Measurements from ENCODE around the gene STING1. TPM values are rescaled to one million over a fixed set of nuclear protein-coding genes. Genes with fewer than 3 reads are reported as not detected.

Gene STING1
- total and polyA plus RNA-seq, 10 of the 15 experiments (the other 5 are each of a cell fraction or from before 2014, with no cell fraction given) = 10.1 to 56.1 (median 41.0) TPM

DNA sequence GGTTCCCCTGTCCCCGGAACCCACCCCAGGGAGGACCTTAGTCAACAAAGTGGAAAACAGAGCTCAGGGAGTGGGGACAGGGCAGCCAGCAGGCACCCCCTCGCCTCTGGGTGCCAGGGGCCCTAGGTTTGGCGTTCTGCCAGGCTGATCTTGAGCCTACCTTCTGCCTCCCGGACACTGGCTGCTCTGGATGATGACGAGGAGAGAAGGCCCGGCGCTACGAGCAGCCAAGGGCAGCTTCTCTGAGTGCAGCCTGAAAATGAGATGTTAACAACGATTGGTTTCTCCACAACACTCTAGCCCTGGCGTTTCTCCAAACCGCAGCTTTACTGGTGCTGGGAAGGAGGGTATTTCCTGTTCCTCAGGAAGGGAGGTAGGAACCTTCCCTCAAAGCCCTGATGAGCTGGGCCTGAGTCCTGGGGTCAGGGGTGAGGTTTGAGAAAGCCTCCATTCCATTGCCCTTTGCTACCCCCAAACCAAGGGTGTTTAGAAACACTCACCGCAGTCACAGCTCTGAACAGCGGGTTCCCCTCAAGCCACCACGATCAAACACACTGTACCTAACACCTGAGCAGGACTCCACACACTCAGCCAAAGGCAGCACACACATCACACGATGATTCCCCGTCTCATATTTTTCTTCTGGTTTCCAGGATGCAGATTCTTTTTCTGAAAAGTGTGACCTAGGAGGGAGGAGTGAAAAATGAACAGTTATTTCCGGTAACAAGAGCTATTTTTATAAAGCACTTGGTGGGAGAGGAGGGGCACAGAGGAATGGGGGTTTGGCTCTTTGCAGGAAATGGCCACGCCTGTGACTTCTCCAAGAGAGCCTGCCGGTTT, at the start of gene STING1 (continued):
- TF ChIP-seq MYC (IDR thresholded peaks at IDR 0.05; ENCODE audit: insufficient read depth, insufficient read length, insufficient replicate concordance, low read length, severe bottlenecking) (no peak), POLR2AphosphoS5 (IDR thresholded peaks at IDR 0.05; ENCODE audit: low read length) (peak; percentile 47; the same call in 1 of the 2 replicates), WRNIP1 (IDR thresholded peaks at IDR 0.05; ENCODE audit: borderline replicate concordance, low read depth, low read length) (no peak), RUNX3 (IDR thresholded peaks at IDR 0.05; ENCODE audit: low read length) (peak; percentile 93), EGR1 (IDR thresholded peaks at IDR 0.05; ENCODE audit: borderline replicate concordance in 1 of 2, low read depth in 2 of 2, low read length in 2 of 2) (no peak), SRF (IDR thresholded peaks at IDR 0.05; ENCODE audit: low read depth in 2 of 2, low read length in 2 of 2) (no peak), NR2C1 (IDR thresholded peaks at IDR 0.05) (peak; percentile 26), PAX5 (IDR thresholded peaks at IDR 0.05; ENCODE audit: borderline replicate concordance, low read depth, low read length) (no peak), MEF2A (IDR thresholded peaks at IDR 0.05; ENCODE audit: insufficient read depth, low read depth, low read length) (no peak; the same call in 1 of the 2 replicates), ATF7 (IDR thresholded peaks at IDR 0.05; ENCODE audit: low read depth) (0 out of 2 replicates have a peak, but pooled peaks have one; percentile 12), SMAD1 (IDR thresholded peaks at IDR 0.05; ENCODE audit: low read depth, partially characterized antibody) (peak; percentile 78), BACH1 (IDR thresholded peaks at IDR 0.05; ENCODE audit: borderline replicate concordance) (no peak), SMC3 (IDR thresholded peaks at IDR 0.05; ENCODE audit: borderline replicate concordance, low read length) (no peak)
- TF ChIP-seq, protein P1, sequence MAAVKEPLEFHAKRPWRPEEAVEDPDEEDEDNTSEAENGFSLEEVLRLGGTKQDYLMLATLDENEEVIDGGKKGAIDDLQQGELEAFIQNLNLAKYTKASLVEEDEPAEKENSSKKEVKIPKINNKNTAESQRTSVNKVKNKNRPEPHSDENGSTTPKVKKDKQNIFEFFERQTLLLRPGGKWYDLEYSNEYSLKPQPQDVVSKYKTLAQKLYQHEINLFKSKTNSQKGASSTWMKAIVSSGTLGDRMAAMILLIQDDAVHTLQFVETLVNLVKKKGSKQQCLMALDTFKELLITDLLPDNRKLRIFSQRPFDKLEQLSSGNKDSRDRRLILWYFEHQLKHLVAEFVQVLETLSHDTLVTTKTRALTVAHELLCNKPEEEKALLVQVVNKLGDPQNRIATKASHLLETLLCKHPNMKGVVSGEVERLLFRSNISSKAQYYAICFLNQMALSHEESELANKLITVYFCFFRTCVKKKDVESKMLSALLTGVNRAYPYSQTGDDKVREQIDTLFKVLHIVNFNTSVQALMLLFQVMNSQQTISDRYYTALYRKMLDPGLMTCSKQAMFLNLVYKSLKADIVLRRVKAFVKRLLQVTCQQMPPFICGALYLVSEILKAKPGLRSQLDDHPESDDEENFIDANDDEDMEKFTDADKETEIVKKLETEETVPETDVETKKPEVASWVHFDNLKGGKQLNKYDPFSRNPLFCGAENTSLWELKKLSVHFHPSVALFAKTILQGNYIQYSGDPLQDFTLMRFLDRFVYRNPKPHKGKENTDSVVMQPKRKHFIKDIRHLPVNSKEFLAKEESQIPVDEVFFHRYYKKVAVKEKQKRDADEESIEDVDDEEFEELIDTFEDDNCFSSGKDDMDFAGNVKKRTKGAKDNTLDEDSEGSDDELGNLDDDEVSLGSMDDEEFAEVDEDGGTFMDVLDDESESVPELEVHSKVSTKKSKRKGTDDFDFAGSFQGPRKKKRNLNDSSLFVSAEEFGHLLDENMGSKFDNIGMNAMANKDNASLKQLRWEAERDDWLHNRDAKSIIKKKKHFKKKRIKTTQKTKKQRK (IDR thresholded peaks at IDR 0.05; ENCODE audit: low read depth, low read length) = no peak
- TF ChIP-seq, protein P2, sequence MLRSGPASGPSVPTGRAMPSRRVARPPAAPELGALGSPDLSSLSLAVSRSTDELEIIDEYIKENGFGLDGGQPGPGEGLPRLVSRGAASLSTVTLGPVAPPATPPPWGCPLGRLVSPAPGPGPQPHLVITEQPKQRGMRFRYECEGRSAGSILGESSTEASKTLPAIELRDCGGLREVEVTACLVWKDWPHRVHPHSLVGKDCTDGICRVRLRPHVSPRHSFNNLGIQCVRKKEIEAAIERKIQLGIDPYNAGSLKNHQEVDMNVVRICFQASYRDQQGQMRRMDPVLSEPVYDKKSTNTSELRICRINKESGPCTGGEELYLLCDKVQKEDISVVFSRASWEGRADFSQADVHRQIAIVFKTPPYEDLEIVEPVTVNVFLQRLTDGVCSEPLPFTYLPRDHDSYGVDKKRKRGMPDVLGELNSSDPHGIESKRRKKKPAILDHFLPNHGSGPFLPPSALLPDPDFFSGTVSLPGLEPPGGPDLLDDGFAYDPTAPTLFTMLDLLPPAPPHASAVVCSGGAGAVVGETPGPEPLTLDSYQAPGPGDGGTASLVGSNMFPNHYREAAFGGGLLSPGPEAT (IDR thresholded peaks at IDR 0.05; ENCODE audit: low read depth) = peak; percentile 57; the same call in 1 of the 2 replicates
- TF ChIP-seq, protein P3, sequence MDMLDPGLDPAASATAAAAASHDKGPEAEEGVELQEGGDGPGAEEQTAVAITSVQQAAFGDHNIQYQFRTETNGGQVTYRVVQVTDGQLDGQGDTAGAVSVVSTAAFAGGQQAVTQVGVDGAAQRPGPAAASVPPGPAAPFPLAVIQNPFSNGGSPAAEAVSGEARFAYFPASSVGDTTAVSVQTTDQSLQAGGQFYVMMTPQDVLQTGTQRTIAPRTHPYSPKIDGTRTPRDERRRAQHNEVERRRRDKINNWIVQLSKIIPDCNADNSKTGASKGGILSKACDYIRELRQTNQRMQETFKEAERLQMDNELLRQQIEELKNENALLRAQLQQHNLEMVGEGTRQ (IDR thresholded peaks at IDR 0.05; ENCODE audit: borderline replicate concordance, low read depth, low read length) = no peak
- TF ChIP-seq, protein P4, sequence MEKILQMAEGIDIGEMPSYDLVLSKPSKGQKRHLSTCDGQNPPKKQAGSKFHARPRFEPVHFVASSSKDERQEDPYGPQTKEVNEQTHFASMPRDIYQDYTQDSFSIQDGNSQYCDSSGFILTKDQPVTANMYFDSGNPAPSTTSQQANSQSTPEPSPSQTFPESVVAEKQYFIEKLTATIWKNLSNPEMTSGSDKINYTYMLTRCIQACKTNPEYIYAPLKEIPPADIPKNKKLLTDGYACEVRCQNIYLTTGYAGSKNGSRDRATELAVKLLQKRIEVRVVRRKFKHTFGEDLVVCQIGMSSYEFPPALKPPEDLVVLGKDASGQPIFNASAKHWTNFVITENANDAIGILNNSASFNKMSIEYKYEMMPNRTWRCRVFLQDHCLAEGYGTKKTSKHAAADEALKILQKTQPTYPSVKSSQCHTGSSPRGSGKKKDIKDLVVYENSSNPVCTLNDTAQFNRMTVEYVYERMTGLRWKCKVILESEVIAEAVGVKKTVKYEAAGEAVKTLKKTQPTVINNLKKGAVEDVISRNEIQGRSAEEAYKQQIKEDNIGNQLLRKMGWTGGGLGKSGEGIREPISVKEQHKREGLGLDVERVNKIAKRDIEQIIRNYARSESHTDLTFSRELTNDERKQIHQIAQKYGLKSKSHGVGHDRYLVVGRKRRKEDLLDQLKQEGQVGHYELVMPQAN (conservative IDR thresholded peaks at IDR 0.05) = no peak

All from GM12878 (cell line).